Keratinocyte (primary cell): ENCODE data around the gene TLK1. TPM values are rescaled to one million over a fixed set of nuclear protein-coding genes. Genes with fewer than 3 reads are reported as not detected.
"Not testable (repeated sequence)": the region's sequence is repeated elsewhere in the genome, so short reads cannot be mapped to it uniquely, and the experiment has no call there.

Experiments
- DNase-seq: peaks from one replicate; pipeline ENCODE4 v3.0.0-alpha.2; 2011; ENCODE audit warnings: low read depth, missing footprints, low spot score
- FAIRE-seq: peaks from 2 replicates; lab custom pipeline; 2011; peaks lifted over from hg19 to GRCh38; lab: Jason Lieb, UNC
- H2AFZ ChIP-seq: 2 replicates; pipeline ENCODE4 v1.6.0; 2012; ENCODE audit warnings: low read length, control low read depth, inconsistent platforms; ENCODE audit not compliant: control insufficient read depth
- H3K27ac ChIP-seq: 2 replicates; pipeline ENCODE4 v1.5.1; 2011; ENCODE audit warnings: low read length; ENCODE audit not compliant: control insufficient read depth, insufficient read depth
- H3K27me3 ChIP-seq: 3 replicates; pipeline ENCODE4 v1.6.0; 2011; ENCODE audit warnings: low read length; ENCODE audit not compliant: control insufficient read depth, insufficient read depth; ENCODE audit errors: extremely low read depth
- H3K36me3 ChIP-seq, 2 experiments: 2 replicates in 1 of 2; 3 replicates in 1 of 2; pipeline ENCODE4 v1.5.1; 2011; ENCODE audit warnings: low read length in 2 of 2, mild to moderate bottlenecking in 1 of 2; ENCODE audit not compliant: control insufficient read depth in 2 of 2, insufficient read depth in 2 of 2; ENCODE audit errors: extremely low read depth in 1 of 2
- H3K4me1 ChIP-seq: 3 replicates; pipeline ENCODE4 v1.5.1; 2011; ENCODE audit warnings: low read length; ENCODE audit not compliant: control insufficient read depth, insufficient read depth; ENCODE audit errors: extremely low read depth
- H3K4me2 ChIP-seq: 3 replicates; pipeline ENCODE4 v1.6.0; 2011; ENCODE audit warnings: low read depth, low read length; ENCODE audit not compliant: control insufficient read depth, insufficient read depth; ENCODE audit errors: extremely low read depth
- H3K4me3 ChIP-seq, 3 experiments: fragments of 200-600 bp in 1 of 3; sonication (generic) in 1 of 3; 2 replicates in 2 of 3; 3 replicates in 1 of 3; pipeline ENCODE4 v1.5.1; 2011 to 2016; ENCODE audit warnings: low read length in 3 of 3, mild to moderate bottlenecking in 3 of 3, control low read depth in 2 of 3, inconsistent platforms in 1 of 3, low read depth in 1 of 3, mixed read lengths in 1 of 3, mixed run types in 1 of 3, moderate library complexity in 1 of 3; ENCODE audit not compliant: control insufficient read depth in 2 of 3, insufficient read depth in 2 of 3; ENCODE audit errors: extremely low read depth in 1 of 3
- H3K79me2 ChIP-seq: 2 replicates; pipeline ENCODE4 v1.6.0; 2012; ENCODE audit warnings: low read length; ENCODE audit not compliant: control insufficient read depth, insufficient read depth
- H3K9ac ChIP-seq: 3 replicates; pipeline ENCODE4 v1.6.0; 2011; ENCODE audit warnings: low read length; ENCODE audit not compliant: control insufficient read depth, insufficient read depth; ENCODE audit errors: extremely low read depth
- H3K9me1 ChIP-seq: 3 replicates; pipeline ENCODE4 v1.6.0; 2011; ENCODE audit warnings: low read length; ENCODE audit not compliant: control insufficient read depth, insufficient read depth; ENCODE audit errors: extremely low read depth
- H3K9me3 ChIP-seq: 2 replicates; pipeline ENCODE4 v1.5.1; 2012; ENCODE audit warnings: low read depth, low read length; ENCODE audit not compliant: control insufficient read depth
- H4K20me1 ChIP-seq: 3 replicates; pipeline ENCODE4 v1.6.0; 2011; ENCODE audit warnings: low read length; ENCODE audit not compliant: control insufficient read depth, insufficient read depth; ENCODE audit errors: extremely low read depth
- EZH2 ChIP-seq: IDR thresholded peaks from one replicate; pipeline ENCODE4 v1.6.1; 2012; ENCODE audit warnings: inconsistent platforms, mild to moderate bottlenecking, low read length, moderate library complexity
- dilution Hi-C: fragments of 300-500 bp; cut with MboI; formaldehyde crosslinking; loops from one replicate; pipeline ENCODE4 v1.7.0; 2020; ENCODE audit warnings: low sequenced_read_pairs; ENCODE audit not compliant: extremely low pct_ligation_motif_present
- polyA plus RNA-seq, 5 experiments: library from polyadenylated mRNA; depleted of rRNA in 3 of 5; stranded (reverse) in 3 of 5; stranded (forward) in 1 of 5; unstranded in 1 of 5; fragments of >200 nt; gene quantifications; 1 replicate in 1 of 5; 2 replicates in 3 of 5; 3 replicates in 1 of 5; pipeline versions ENCODE4 v1.2.1 to v1.2.3, GENCODE V29; 2011 to 2012; ENCODE audit warnings: missing spikeins in 2 of 5, low read depth in 1 of 5, low replicate concordance in 1 of 5
- TF ChIP-seq, protein P1 (sequence below), 3 experiments: IDR thresholded peaks in 1 of 3; conservative IDR thresholded peaks in 1 of 3; optimal IDR thresholded peaks in 1 of 3; 2 replicates in 2 of 3; 3 replicates in 1 of 3; pipeline versions ENCODE3 to v1.5.1; 2011; ENCODE audit warnings: low read length in 3 of 3, mild to moderate bottlenecking in 3 of 3, moderate library complexity in 2 of 3, control low read depth in 1 of 3, inconsistent platforms in 1 of 3; ENCODE audit not compliant: insufficient read depth in 2 of 3; ENCODE audit errors: extremely low read depth in 1 of 3

Gene TLK1
- polyA plus RNA-seq, 1 donor (not counting 4 experiments of a cell fraction or from before 2014, with no cell fraction given), result 14.7 TPM

GRCh38 chr2:171098607-171099006 is 62.1 kb downstream of the TLK1 start:
- peaks cover 0 to 6% of the 10 kb centered on the region in 2 experiments for H3K36me3 ChIP-seq
- DNase-seq, result no peak
- no peak overlapping the region for H2AFZ ChIP-seq
- TF ChIP-seq EZH2, result no peak
- TF ChIP-seq, protein P1, sequence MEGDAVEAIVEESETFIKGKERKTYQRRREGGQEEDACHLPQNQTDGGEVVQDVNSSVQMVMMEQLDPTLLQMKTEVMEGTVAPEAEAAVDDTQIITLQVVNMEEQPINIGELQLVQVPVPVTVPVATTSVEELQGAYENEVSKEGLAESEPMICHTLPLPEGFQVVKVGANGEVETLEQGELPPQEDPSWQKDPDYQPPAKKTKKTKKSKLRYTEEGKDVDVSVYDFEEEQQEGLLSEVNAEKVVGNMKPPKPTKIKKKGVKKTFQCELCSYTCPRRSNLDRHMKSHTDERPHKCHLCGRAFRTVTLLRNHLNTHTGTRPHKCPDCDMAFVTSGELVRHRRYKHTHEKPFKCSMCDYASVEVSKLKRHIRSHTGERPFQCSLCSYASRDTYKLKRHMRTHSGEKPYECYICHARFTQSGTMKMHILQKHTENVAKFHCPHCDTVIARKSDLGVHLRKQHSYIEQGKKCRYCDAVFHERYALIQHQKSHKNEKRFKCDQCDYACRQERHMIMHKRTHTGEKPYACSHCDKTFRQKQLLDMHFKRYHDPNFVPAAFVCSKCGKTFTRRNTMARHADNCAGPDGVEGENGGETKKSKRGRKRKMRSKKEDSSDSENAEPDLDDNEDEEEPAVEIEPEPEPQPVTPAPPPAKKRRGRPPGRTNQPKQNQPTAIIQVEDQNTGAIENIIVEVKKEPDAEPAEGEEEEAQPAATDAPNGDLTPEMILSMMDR (optimal IDR thresholded peaks at IDR 0.05 in 1 of 3, IDR thresholded peaks at IDR 0.05 in 1 of 3, conservative IDR thresholded peaks at IDR 0.05 in 1 of 3; ENCODE audit: extremely low read depth in 1 of 3, insufficient read depth in 2 of 3, low read length in 3 of 3), result no peak
- no peak overlapping the region for H3K4me3 ChIP-seq
- H3K27ac ChIP-seq, result no peak overlapping the region
- no peak for FAIRE-seq
- H3K9me1 ChIP-seq, result no peaks in the 10 kb centered on the region
- H3K9ac ChIP-seq, result no peak overlapping the region
- no peaks in the 10 kb centered on the region for H3K4me1 ChIP-seq
- peaks cover 3% of the 10 kb centered on the region for H4K20me1 ChIP-seq
- no peaks in the 10 kb centered on the region for H3K27me3 ChIP-seq
- H3K4me2 ChIP-seq, result no peak overlapping the region
- dilution Hi-C loops, result no loop called here
- peaks cover 1% of the 10 kb centered on the region for H3K9me3 ChIP-seq
- peaks cover 84% of the 10 kb centered on the region for H3K79me2 ChIP-seq

- Histone ChIP-seq H3K27me3 (no peaks in the 10 kb centered on the region), H3K79me2 (peaks cover 77% of the 10 kb centered on the region), H3K9me1 (no peaks in the 10 kb centered on the region), H3K4me2 (no peak overlapping the region), H3K9ac (no peak overlapping the region), H3K36me3 (peaks cover 0 to 4% of the 10 kb centered on the region in 2 experiments), H3K4me3 (no peak overlapping the region), H3K9me3 (no peaks in the 10 kb centered on the region), H3K27ac (no peak overlapping the region), H2AFZ (no peak overlapping the region), H4K20me1 (peaks cover 1% of the 10 kb centered on the region), H3K4me1 (no peaks in the 10 kb centered on the region)
- FAIRE-seq (no peak), DNase-seq (no peak)
- dilution Hi-C loops, result no loop called here
- TF ChIP-seq, protein P1 (optimal IDR thresholded peaks at IDR 0.05 in 1 of 3, IDR thresholded peaks at IDR 0.05 in 1 of 3, conservative IDR thresholded peaks at IDR 0.05 in 1 of 3; ENCODE audit: extremely low read depth in 1 of 3, insufficient read depth in 2 of 3, low read length in 3 of 3), result no peak
- no peak for TF ChIP-seq EZH2
These were observed 65.6 kb downstream of the TLK1 start for GRCh38 chr2:171095014-171095582.

- H3K9me1 ChIP-seq, H3K4me2 ChIP-seq, H3K4me1 ChIP-seq, H3K9me3 ChIP-seq, dilution Hi-C loops, DNase-seq, H3K9ac ChIP-seq, H2AFZ ChIP-seq, H3K36me3 ChIP-seq, FAIRE-seq, H3K4me3 ChIP-seq, H3K27me3 ChIP-seq, H3K27ac ChIP-seq, H4K20me1 ChIP-seq: not testable (repeated sequence)
- H3K79me2 ChIP-seq, result peaks cover 62% of the 10 kb centered on the region
These were observed 69.2 kb downstream of the TLK1 start for GRCh38 chr2:171091517-171091916.
